GM19467 (cell line): ENCODE data around the gene MAPKAPK3.

Experiments used
- ATAC-seq: cut with Tn5 transposase; IDR thresholded peaks from one replicate; pipeline ENCODE4 v1.9.1; 2021; ENCODE audit warnings: mild to moderate bottlenecking, moderate library complexity; ENCODE audit not compliant: unreplicated experiment

The MAPKAPK3 gene

DNA sequence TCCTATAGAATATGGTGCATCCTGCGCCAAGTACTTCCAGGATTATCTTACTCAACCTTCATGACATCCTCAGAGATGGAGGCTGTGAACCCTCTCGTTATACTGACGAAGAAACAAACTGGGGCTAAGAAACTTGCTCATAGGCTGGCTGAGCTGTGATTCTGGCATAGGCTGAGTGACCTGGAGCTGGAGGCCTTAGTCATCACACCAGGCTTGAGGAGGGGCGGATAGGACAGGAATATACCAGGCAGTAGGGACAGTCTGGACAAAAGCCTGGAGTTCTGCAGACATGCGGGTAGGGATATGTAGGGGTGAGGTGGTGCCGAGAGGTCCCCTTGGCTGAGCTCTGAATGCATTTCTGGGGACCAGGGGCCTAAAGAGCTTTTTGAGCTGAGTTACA, 29.6 kb upstream of the MAPKAPK3 start:
- ATAC-seq, result no peak

DNA sequence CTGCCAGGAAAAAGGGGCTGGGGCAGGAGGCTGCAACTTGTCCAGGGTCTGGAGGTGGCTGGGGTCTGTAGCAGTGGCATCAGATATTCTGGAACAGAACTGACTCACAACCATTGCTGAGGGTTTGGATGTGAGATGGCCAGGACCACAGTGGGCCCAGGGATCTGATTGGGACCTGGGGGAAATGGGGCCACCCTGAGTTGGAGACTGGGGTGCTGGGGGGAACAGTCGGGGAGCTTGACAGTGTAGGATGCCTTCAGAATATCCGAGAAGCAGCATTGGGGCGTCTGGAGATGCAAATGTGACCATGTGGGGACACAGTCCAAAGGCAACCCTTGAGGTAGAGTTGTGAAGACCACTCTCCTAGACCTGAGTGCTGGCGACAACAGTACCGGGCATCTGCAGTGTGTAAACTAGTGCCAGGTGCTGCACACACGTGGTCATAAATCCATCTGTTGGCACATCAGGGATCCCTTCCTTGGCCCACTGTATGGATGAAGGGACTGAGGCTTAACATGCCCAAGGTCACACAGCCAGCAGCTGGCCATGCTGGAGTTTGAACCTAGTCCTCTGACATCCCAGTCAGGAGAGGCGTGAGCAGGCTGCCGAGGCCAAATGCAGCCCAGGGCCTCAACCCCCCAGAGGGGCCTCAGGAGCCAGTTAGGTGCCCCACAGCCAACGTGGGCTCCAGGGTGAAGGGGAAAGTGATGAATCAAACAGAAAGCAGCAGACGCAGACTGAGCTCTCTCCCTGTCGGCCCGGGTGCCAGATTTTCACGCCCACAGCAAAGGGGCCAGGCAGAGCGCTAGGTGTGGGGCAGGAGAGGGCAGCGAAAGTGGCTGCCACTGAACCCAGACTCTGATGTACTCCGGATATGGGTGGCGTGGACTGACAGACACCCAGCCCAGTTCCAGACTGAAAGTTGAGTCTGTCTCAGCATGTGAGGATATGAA, 28.9 kb upstream of the MAPKAPK3 start:
- no peak for ATAC-seq

DNA sequence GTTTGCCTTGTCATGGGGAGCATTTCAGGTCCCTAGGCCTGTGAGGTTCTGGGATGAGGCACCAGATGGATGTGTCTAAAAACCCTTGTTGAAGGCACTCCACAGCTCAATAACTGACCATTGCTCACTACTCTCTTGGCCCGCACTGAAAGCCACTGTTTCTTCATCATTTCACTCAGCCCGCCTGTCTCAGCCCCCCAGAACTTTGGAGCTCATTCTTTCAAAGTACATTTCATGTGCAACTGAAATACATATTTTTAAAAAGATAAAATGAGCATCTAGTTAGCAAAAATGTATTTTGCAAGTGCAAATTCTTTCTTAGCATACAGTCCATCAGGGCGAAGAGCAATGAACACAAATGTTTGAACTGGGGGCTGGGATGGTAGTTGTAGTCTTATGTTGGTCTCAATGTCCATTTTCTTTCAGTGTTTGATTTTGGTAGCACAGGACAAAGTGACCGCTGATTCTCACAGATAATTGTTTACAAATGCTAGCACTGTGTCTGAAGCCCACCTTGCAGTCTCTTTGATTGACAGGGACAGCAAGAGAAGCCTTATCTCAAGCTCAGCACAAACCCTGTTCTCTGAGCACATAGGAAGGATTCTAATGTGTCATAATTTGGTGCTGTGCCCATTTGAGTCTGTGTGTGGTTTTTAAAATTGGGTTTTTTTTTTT, 28.1 kb upstream of the MAPKAPK3 start:
- no peak for ATAC-seq

DNA sequence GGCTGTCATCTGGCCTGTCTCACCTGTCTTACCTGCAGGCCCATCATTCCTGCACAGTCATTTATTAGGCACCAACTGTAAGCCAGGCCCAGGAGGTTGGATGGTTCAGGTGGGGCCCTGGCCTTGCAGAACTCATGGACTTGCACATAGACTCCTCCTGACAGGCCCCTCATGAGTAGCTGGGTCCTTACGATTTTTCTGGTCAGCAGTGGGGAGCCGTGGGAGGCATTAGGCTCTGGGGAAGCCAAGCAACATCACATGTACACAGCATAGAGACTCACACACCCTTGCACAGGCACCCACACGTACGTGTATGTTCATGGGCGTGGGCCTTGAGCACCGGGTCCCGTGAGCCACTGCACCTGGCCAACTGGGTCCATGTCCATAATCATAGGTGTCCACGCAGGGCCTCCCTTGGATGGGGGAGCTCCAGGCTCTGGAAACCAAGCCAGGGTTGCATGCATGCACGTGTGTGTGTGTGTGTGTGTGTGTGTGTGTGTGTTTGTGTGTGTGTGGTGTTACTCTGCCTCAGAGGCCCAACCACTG, 25.7 kb upstream of the MAPKAPK3 start:
- ATAC-seq, result no peak

DNA sequence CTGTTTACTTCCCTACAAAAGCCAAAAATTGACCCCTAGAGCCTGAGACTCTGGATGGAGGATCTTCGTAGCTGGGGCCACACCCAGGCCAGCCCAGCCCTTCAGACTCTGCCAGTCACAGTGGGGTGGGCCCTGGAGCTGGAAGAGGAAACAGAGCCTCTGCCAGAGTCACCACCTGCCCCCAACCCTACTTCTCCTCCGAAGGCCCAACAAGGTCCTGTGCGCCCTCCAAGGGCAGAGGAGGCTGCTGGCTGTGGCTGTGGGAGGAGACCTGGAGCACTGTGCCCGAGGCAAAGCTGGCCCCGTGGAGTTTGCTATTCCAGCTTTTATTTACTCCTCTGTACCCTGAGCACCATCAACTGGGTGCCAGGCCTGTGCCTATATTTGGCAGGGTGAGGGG, 24.4 kb upstream of the MAPKAPK3 start:
- ATAC-seq, result no peak

DNA sequence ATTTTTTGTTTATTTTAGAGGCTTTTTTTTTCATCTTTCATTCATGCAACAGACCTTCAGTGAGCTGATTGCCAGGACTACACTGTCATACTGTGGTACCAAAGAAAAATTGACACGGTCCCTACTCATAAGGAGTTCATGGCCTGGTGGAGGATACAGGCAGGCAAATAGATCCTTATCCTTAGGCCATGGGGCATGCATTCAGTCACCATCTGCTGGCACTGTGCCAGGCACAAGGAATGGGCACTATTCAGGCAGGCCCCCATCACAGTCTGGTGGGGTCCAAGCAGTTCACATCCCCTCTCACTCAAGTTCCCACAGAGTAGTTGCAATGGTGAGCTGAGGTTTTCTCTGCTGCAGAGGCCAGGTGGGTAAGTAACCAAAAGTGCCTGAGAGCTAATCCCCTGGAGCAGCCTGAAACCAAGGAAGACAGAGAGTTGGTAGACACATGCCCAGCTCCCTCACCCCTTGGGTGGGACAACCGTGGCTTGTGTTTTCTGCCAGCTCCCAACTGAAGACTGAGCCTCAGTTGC, 22.6 kb upstream of the MAPKAPK3 start:
- ATAC-seq, result no peak

DNA sequence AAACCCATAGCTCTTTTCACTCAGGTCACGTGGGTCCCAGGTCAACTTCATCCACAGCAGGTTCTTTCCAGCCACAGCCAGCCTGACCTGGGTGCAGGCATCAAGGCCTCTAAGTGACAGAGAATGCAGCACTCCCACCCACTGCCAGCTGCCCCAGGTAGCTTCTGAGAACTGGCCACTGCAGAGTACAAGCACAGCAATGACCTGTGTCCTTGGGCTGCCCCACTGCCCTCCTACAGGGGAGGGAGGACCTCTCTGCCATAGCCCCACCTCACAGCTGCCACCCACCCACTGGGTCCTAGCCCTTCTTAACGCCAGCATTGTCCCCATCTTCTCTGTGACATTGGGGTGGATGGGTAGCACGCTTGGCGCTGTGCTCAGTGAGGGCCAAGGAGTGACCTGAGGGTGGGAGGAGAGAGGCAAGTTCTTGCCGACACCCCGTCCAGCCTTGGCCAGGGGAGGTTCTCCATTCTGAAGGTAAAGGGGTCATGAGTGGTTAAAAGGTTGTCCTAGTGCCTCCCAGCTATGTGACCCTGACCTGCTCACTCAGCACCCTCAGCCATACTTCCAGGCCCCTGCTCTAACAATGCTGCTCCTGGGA, 17.7 kb upstream of the MAPKAPK3 start:
- ATAC-seq, result no peak

DNA sequence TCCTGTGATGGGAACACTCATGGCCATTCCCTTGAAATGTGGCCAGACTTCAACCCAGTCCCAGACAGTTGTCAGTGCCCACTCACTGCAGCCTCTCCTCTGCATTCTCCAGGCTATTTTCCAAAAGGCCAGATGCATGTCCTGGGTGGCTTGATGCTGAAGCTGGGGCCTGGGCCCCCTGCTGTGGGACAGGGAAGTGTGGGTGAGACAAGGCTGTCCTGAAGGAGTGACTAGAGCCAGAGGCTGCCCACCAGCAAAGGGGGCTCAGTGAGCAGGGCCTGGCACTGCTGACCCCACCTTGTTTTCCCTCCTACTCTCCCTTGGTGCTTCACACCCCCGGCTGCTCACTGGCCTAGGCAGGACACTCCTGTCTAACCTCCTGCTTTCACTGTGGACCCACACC, 17.2 kb upstream of the MAPKAPK3 start:
- no peak for ATAC-seq

DNA sequence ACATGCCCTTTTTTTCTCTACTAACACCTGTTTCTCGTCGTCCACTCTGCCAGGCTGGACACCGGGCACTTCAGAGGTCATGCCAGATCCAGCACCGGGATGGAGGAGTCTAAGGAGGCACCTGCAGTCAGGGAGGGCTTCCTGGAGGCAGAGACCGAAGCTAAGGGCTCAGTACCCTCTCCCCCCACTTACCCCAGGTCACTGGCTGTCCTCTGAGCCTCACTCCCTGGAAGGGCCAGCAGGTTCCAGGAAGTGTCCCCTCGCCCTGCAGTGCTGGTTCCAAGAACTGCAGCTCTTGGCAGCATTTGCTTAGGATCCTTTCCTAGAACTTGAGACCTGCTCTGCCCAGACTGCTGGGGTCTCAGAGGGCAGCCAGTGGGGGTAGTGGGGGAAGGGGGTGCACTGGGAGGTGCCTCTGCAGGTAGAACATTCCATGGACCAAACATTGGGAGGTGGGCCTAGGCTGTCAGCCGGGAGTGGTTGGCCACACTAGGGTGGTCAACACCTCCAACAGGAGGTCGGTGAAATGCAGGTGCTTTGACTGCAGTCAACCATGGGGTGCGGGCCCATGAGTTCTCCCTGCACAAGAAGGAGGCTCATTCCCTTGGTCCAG, 16.7 kb upstream of the MAPKAPK3 start:
- no peak for ATAC-seq

DNA sequence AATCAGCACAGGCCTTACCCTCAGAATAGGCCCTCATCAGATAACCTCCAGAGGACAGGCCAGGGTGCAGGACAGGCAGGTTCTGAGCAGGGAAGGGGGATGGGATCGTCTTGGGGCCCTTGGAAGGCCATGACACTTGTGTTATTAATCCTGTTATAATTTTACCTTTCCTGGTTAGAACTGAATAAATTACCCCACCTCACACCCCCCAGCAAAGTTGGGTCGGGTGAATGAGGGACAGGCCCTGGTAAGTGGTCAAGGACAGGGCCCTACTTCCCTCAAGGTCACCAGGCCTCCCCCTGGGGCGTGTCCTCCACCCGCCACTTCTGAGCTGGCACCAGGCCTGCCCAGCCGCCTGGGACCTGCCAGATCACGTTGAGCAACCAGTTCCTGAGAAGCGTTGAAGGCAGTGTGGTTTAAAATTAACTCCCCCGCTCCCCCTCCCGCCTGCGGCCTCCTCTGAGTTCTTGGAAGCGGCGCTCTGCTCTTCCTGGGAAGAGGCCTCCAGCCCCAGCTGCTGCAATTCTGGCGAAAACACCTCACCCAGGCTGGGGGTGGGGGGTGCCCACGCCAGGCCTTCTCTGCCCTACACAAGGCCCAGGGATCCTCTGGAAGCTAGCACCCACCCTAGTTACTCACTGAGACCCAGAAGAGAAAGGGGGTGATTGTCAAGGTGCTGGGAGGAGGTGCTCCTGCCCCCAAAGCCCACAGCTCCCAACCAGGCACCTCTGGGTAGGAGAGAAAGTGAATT, 15.9 kb upstream of the MAPKAPK3 start:
- peak; percentile 49 for ATAC-seq

DNA sequence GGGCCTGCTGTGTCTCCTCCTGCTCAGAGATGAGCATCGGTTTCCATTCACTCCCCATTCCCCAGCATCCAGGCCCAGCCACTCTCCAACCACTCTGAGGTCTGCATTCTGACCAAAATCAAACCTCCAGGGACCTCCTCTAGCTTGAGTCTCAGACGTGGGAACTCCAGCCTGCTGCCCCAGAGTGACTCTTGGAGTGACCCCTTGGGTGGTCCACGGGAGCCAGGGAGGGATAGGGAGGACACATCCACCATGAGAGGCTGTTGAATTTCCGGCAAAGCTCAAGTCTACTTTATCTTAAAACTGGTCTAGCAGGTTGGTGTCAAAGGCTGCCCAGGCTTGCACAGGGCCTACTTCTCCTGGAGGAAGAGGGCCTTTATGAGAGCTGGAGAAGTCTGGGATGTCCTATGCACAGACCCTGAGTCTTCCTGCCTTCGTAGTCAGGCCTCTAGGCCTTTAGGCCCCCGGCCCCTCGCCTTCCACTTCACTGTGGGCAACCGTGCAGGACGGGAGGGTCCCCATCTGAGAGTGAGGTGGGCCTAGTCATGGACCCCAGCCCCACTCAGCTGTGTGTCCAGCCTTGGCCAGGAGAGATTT, 14.3 kb upstream of the MAPKAPK3 start:
- ATAC-seq, result no peak

DNA sequence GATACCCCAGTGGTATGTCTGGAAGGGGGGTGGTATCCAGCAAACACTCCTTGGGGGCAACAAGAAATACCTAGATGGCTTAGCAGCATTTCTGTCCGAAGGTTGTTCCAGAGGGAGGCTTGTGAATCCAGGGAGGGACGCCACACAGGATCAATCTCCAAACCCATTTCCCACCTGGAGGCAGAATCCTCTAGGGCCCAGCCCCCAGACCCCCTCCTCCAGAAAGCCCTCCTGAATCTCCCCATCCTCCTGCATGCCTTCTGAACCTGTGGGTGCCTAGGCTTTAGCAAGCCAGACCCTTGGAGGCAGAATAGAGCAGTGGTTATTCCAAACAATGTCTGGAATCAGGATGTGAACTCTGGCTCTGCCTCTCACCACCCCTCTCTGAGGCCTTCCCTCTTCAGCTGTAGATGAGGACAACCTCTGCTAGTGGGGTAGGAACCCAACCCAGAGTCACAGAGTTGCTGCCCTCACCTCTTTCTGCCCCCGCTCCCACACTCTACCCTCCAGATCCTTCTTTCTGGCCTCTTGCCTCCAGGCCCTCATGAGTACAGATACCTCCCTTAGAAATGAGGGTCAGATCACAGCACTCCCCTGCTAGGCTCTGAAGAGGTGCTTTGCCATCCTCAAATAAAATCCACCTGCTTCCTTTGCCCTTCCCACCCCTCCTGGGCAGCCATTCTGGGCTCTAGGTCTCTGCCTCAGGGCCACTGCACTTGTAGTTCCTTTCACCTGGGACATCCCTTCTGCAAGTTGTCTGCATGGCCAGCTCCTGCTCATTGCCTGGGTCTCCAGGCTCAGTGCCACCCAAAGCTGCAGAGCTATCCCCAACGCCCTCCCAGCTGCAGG, 13.5 kb upstream of the MAPKAPK3 start:
- no peak for ATAC-seq

DNA sequence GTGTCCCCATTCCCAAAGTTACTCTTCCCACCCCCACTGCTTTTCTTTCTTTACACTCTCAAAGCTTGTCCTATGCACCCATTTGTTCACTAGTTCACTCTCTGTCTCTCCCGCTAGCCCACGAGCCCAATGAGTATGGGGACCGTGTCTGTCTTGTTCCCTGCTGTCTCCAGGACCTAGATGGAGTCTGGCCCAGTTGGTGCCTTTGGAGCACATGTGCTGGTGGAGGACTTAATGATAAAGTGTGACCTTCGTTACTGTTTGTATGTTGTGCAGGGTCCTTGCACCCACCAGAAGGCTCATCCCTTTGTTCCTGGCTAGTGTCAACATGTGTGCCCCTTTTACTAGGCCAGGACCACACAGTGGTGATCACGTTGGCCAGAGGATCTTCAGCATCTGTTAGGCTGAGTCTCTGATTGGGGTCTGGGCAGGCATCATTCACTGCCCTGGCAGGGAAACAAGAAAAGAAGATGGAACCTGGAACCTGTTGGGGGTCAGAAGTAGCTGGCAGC, 12.8 kb upstream of the MAPKAPK3 start:
- ATAC-seq, result no peak

DNA sequence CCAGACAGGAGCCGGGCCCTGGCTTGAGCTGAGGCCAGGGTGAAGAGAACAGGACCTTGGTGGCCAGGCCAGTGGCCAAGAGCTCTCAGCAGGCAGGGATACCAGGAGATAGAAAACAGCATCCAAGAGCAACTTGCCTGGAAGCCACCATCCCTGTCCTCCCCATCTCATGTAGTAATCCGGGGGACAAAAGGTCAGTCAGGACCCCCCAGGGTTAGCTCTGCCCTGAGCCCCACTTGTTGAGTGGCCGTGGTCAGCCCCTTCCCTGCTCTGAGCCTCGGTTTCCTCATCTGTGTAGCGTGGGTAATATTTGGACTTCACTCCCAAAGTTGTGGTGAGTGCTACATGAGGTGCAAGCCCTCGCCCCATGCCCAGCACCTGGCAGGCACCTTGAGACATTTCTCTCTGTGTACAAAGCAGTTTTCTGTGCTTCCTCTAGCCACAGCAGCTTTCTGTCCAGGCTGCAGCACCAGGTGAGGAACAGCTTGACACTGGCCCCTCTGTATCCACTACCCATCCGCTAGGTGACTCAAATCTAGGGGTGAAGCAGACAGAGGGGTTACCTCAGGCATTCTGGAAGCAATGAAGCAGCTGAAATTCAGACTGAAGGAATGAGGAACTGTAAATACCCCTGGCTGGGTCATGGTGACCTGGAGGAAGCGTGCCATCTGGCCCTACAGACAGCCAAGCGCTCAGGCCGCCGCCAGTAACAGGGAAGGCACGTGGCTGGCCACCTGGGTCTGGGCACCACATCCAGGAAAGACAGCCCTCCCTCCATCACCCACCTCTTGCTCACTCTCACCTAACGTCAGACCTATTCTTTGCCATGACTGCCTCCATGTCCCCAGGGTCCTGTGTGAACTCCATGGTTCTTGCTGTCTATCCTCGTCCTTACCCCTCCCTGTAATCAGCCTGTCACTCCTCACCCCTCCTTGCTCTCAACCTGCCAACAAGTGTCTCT, 12.0 kb upstream of the MAPKAPK3 start:
- no peak for ATAC-seq

DNA sequence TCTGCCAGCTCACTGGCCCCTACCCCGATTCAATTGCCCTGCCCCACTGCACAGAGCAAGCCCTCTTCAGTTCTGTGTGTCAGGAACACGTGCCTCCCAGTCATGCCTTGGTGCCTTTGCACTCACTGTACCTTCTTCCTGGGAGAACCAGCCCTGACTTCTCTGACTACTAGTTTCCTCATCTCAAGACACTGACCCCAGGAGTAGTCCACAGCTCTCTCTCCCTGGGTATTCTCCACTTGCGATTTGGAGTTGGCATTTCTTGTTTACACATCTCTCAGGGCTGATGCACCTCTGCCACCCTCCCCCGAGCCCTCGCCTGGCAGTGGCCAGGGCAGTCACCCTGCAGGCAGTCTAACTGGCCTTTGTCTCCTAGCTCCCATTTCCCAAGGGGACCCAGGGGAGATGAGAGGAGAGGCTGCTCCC, 11.0 kb upstream of the MAPKAPK3 start:
- no peak for ATAC-seq

DNA sequence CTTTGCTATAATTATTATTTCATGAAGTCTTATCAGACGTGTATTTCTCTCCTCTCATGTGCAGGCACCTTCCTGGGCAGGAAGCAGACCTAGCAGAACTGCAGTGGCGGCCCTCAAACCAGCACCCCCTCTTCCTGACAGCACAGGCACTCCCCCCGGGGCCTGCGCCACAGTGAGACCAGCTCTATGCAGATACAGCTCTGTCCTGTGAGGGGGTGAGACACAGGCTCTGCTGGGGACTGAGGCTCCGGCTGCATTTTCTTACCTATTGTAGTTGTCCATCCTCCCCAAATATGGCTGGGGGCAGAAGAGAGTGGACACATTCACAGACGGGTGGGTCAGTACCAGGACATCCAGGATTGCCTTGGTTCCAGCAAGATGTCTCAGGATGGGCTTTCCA, 10.4 kb upstream of the MAPKAPK3 start:
- ATAC-seq, result no peak

DNA sequence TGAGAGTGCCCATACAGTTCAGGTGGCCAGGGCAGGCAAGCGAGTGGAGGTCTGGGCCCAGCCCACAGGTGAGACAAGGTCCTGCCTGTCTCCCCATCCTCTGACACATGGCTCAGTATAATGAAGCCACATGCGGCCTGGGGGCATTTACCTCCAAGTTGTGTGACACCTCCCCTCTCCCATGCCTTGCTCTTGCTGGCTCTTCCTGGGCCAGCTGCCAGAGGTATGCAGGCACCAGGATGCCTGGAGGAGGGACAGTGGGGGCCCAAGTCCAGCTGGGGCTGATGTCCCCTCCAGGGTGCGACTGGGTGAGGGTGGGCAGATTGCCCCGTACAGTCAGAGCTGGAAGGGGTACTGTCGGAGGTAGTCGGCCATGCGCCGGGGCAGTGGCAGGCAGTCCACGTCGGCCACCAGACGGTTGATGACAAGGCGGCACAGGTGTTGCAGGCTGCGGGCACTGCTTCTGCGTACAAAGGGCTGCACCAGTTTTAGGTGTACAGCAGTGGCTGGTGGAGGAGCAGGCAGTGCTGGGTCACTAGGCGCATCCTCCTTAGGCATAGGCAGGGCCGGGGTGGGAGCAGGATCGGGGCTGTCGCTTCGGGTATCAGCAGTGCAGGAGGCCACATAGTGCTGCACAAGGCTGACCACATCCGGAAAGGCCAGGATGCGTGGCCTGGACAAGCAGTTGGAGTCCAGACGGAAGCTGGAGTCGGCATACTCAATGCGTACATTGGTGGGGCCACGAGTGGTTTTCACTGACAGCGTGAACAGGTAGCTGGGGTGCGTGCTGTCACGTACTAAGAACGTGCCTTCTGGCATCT, 9.5 kb upstream of the MAPKAPK3 start:
- ATAC-seq, result no peak
